Upper lobe of left lung (tissue), 6 donors: ENCODE data around the gene PARVA. TPM values are rescaled to one million over a fixed set of nuclear protein-coding genes. Genes with fewer than 3 reads are reported as not detected.

ENCODE experiments used
- ATAC-seq, 2 donors: fragments of 200-7000 bp; cut with Tn5 transposase; one replicate each; pipeline ENCODE4 v1.9.1; 2022; ENCODE audit warnings: mild to moderate bottlenecking in 2 of 2, moderate library complexity in 2 of 2; ENCODE audit not compliant: low FRiP score in 2 of 2
- DNase-seq, 2 donors: peaks; one replicate each; pipeline ENCODE4 v3.0.0-alpha.2; 2019 to 2020
- H3K27ac ChIP-seq, 4 donors: fragments of 200-600 bp; sonication (generic); one replicate each; pipeline ENCODE4 v1.5.1; 2016 to 2019
- H3K27me3 ChIP-seq, 4 donors: fragments of 200-600 bp; sonication (generic); one replicate each; pipeline ENCODE4 v1.5.1; 2017 to 2019
- H3K36me3 ChIP-seq, 4 donors: fragments of 200-600 bp; sonication (generic); one replicate each; pipeline ENCODE4 v1.5.1; 2016 to 2019
- H3K4me1 ChIP-seq, 4 donors: fragments of 200-600 bp; sonication (generic); one replicate each; pipeline ENCODE4 v1.5.1; 2018 to 2019
- H3K4me3 ChIP-seq, 4 donors: fragments of 200-600 bp; sonication (generic); one replicate each; pipeline ENCODE4 v1.5.1; 2017 to 2019; ENCODE audit warnings: mild to moderate bottlenecking in 2 of 4, moderate library complexity in 1 of 4
- H3K9me3 ChIP-seq, 4 donors: fragments of 200-600 bp; sonication (generic); one replicate each; pipeline ENCODE4 v1.5.1; 2018 to 2019
- EP300 ChIP-seq, 4 donors: sonication (generic); formaldehyde crosslinking; IDR thresholded peaks; one replicate each; pipeline ENCODE4 v1.5.1; 2017; ENCODE audit warnings: antibody characterized with exemption in 4 of 4, control low read depth in 2 of 4
- POLR2A ChIP-seq, 4 donors: fragments of 450-650 bp; IDR thresholded peaks; one replicate each; pipeline ENCODE4 v1.5.1; 2016 to 2017; ENCODE audit warnings: antibody characterized with exemption in 4 of 4, mild to moderate bottlenecking in 2 of 4
- POLR2AphosphoS5 ChIP-seq, 2 donors: sonication (generic); formaldehyde crosslinking; IDR thresholded peaks; one replicate each; pipeline ENCODE4 v1.5.1; 2017; ENCODE audit warnings: antibody characterized with exemption in 2 of 2
- WGBS, 2 donors: methylation state at CpG; one replicate each; pipeline ENCODE4 v1.1.5; 2017 to 2018; 5-methylcytosine and 5-hydroxymethylcytosine counted together
- total RNA-seq, 6 donors: library from RNA; depleted of rRNA in 4 of 6; stranded (reverse); fragments of >200 nt in 4 of 6; gene quantifications; one replicate each; pipeline versions ENCODE4 v1.1.0 to v1.2.1, GENCODE V29; 2016 to 2021
- TF ChIP-seq, protein P1 (sequence below), 6 experiments: fragments of 450-650 bp in 4 of 6; fragments of 200-600 bp in 2 of 6; sonication (generic) in 2 of 6; IDR thresholded peaks; one replicate each; pipeline ENCODE4 v1.5.1; 2016 to 2019; ENCODE audit warnings: antibody characterized with exemption in 6 of 6
- donor health status: DM: no; HTN: no; CAD: no; lungs with moderate emphysema.
- donor health status: DM: no; HTN: yes; CAD: no; lungs with severe emphysema.

PARVA gene
- total RNA-seq, 6 donors from 2014 or later = 36.7 to 73.5 (median 58.0) TPM

DNA sequence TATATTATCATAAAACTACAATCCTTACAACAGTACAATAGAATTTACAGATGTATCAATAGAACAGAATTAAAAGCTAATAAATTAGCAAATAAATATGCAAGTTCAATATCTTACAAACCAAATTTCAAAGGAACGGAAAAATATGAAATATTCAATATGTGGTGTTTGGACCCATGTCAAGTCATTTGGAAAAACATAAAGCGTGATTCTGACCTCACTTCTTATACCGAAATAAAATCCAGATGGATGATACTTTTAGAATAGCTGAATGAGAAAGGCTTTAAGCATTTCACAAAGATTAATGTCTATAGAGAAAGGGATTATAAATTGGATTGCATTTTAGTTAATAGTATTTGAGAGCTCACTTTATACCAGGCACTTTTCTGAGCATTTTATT, 204.0 kb downstream of the PARVA start:
- TF ChIP-seq EP300 (IDR thresholded peaks at IDR 0.05) (no peak), POLR2A (IDR thresholded peaks at IDR 0.05) (no peak), POLR2AphosphoS5 (IDR thresholded peaks at IDR 0.05) (no peak)
- TF ChIP-seq, protein P1, sequence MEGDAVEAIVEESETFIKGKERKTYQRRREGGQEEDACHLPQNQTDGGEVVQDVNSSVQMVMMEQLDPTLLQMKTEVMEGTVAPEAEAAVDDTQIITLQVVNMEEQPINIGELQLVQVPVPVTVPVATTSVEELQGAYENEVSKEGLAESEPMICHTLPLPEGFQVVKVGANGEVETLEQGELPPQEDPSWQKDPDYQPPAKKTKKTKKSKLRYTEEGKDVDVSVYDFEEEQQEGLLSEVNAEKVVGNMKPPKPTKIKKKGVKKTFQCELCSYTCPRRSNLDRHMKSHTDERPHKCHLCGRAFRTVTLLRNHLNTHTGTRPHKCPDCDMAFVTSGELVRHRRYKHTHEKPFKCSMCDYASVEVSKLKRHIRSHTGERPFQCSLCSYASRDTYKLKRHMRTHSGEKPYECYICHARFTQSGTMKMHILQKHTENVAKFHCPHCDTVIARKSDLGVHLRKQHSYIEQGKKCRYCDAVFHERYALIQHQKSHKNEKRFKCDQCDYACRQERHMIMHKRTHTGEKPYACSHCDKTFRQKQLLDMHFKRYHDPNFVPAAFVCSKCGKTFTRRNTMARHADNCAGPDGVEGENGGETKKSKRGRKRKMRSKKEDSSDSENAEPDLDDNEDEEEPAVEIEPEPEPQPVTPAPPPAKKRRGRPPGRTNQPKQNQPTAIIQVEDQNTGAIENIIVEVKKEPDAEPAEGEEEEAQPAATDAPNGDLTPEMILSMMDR (IDR thresholded peaks at IDR 0.05) = no peak

DNA sequence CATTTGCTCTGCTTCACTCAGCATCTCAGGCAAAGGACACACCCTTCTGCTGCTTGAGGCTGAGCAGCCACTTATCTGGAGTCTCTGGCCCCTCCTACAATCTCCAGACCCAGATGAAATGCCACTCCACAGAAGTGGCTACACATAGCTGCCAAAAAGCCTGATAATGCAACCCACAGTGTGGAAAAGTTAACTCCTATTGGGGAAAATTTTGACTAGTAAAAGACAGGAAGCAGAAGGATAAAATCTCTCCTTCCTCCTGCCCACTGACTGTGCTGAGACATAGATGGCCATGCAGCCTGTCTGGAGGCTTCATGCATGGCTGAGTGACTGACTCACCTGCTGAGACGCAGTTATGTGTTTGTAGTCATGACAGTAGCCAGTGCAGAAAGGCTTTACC, 204.6 kb downstream of the PARVA start:
- Histone ChIP-seq H3K4me3 (no peak overlapping the region), H3K9me3 (no peaks in the 10 kb centered on the region), H3K27me3 (no peaks in the 10 kb centered on the region), H3K4me1 (peaks cover 0 to 11% (median 1%) of the 10 kb centered on the region in 4 donors), H3K36me3 (no peaks in the 10 kb centered on the region), H3K27ac (peak overlapping the region in 1 of 4 donors; percentile 19)
- 60 to 71% methylated on average over 1 of the region's 1 CpG for WGBS, 2 donors
- TF ChIP-seq POLR2A (IDR thresholded peaks at IDR 0.05) (no peak), POLR2AphosphoS5 (IDR thresholded peaks at IDR 0.05) (peak; percentile 15 to 18), EP300 (IDR thresholded peaks at IDR 0.05) (peak in 1 of 4 donors; percentile 33)
- TF ChIP-seq, protein P1 (IDR thresholded peaks at IDR 0.05) = no peak
- ATAC-seq (peak; percentile 63 to 91), DNase-seq (peak in 1 of 2 donors; percentile 81)

More for the DNA sequence above, 204.0 kb downstream of the PARVA start:
- 71 to 74% methylated on average over 3 of the region's 3 CpGs for WGBS, 2 donors
- no peaks in the 10 kb centered on the region for H3K36me3 ChIP-seq
- DNase-seq (no peak), ATAC-seq (no peak)
- H3K27me3 ChIP-seq = no peaks in the 10 kb centered on the region
- no peak overlapping the region for H3K4me3 ChIP-seq
- peak overlapping the region in 1 of 4 donors; percentile 33 for H3K27ac ChIP-seq
- no peaks in the 10 kb centered on the region for H3K9me3 ChIP-seq
- H3K4me1 ChIP-seq = peaks cover 0 to 11% (median 1%) of the 10 kb centered on the region in 4 donors
